Neural cell (in vitro differentiated cells): Measurements from ENCODE around the gene INTS6. TPM values are rescaled to one million over a fixed set of nuclear protein-coding genes. Genes with fewer than 3 reads are reported as not detected.

Experiments used
- H2AFZ ChIP-seq: fragments of 200-600, 300-800 bp; sonication (generic), shearing (Covaris generic); 2 replicates; pipeline ENCODE4 v1.6.0; 2014; ENCODE audit warnings: low read depth, mild to moderate bottlenecking, antibody characterized with exemption, low read length, moderate library complexity
- H3F3A ChIP-seq: fragments of 200-600 bp; shearing (Covaris generic); 2 replicates; pipeline ENCODE4 v1.6.1; 2016; ENCODE audit warnings: mild to moderate bottlenecking, moderate library complexity, mixed read lengths, antibody characterized with exemption, low read length; ENCODE audit not compliant: insufficient read depth, poor library complexity, severe bottlenecking
- H3K27ac ChIP-seq: fragments of 200-600, 300-800 bp; sonication (generic), shearing (Covaris generic); 2 replicates; pipeline ENCODE4 v1.5.1; 2014; ENCODE audit warnings: mild to moderate bottlenecking, low read length, moderate library complexity
- H3K27me3 ChIP-seq: fragments of 300-800, 200-600 bp; sonication (generic), shearing (Covaris generic); 2 replicates; pipeline ENCODE4 v1.6.0; 2014; ENCODE audit warnings: mild to moderate bottlenecking, low read depth, low read length, moderate library complexity; ENCODE audit not compliant: insufficient read depth
- H3K36me3 ChIP-seq: fragments of 300-800, 200-600 bp; sonication (generic), shearing (Covaris generic); 2 replicates; pipeline ENCODE4 v1.5.1; 2014; ENCODE audit warnings: mild to moderate bottlenecking, antibody characterized with exemption, low read length, moderate library complexity; ENCODE audit not compliant: insufficient read depth
- H3K4me2 ChIP-seq: fragments of 300-800, 200-600 bp; sonication (generic), shearing (Covaris generic); 2 replicates; pipeline ENCODE4 v1.6.0; 2014; ENCODE audit warnings: mild to moderate bottlenecking, low read length
- H3K4me3 ChIP-seq: fragments of 300-800, 200-600 bp; sonication (generic), shearing (Covaris generic); 2 replicates; pipeline ENCODE4 v1.5.1; 2014; ENCODE audit warnings: mild to moderate bottlenecking, low read length, moderate library complexity
- H3K79me2 ChIP-seq: fragments of 200-600 bp; shearing (Covaris generic); replicated peaks from 2 replicates; pipeline ENCODE4 v1.6.0; 2014; ENCODE audit warnings: mild to moderate bottlenecking, low read length, moderate library complexity; ENCODE audit not compliant: insufficient read depth
- H3K9ac ChIP-seq: fragments of 300-800, 200-600 bp; sonication (generic), shearing (Covaris generic); 2 replicates; pipeline ENCODE4 v1.6.1; 2016; ENCODE audit warnings: mild to moderate bottlenecking, low read length, mixed read lengths
- H3K9me2 ChIP-seq: fragments of 200-600 bp; shearing (Covaris generic); 2 replicates; pipeline ENCODE4 v1.6.1; 2016; ENCODE audit warnings: mild to moderate bottlenecking, low read length, mixed read lengths; ENCODE audit not compliant: insufficient read depth
- H3K9me3 ChIP-seq: fragments of 200-600, 300-800 bp; sonication (generic), shearing (Covaris generic); 2 replicates; pipeline ENCODE4 v1.6.1; 2016; ENCODE audit warnings: mild to moderate bottlenecking, mixed run types, low read length, moderate library complexity, mixed read lengths
- H4K20me1 ChIP-seq: fragments of 200-600 bp; shearing (Covaris generic); 2 replicates; pipeline ENCODE4 v1.6.1; 2016; ENCODE audit warnings: mild to moderate bottlenecking, mixed run types; ENCODE audit not compliant: insufficient read depth
- CTCF ChIP-seq: fragments of 450-650 bp; IDR thresholded peaks from 2 replicates; pipeline ENCODE4 v1.5.1; 2014; ENCODE audit warnings: antibody characterized with exemption, mild to moderate bottlenecking, moderate library complexity; ENCODE audit not compliant: poor library complexity, severe bottlenecking
- EP300 ChIP-seq: fragments of 450-650 bp; conservative IDR thresholded peaks from 2 replicates; pipeline ENCODE4 v1.6.1; 2014; ENCODE audit warnings: antibody characterized with exemption, mild to moderate bottlenecking, moderate library complexity; ENCODE audit not compliant: poor library complexity, severe bottlenecking
- EZH2 ChIP-seq: fragments of 200-600, 300-800 bp; shearing (Covaris generic), sonication (generic); IDR thresholded peaks from 2 replicates; pipeline ENCODE4 v1.6.1; 2014; ENCODE audit warnings: antibody characterized with exemption, low read length, borderline replicate concordance, mild to moderate bottlenecking; ENCODE audit not compliant: insufficient read depth, poor library complexity, severe bottlenecking
- MXI1 ChIP-seq: fragments of 450-650 bp; conservative IDR thresholded peaks from 2 replicates; pipeline ENCODE4 v1.6.1; 2014; ENCODE audit warnings: antibody characterized with exemption, mild to moderate bottlenecking; ENCODE audit not compliant: poor library complexity, severe bottlenecking
- POLR2AphosphoS5 ChIP-seq: IDR thresholded peaks from 2 replicates; pipeline ENCODE4 v1.6.1; 2012
- RAD21 ChIP-seq: fragments of 450-650 bp; conservative IDR thresholded peaks from 2 replicates; pipeline ENCODE4 v1.6.1; 2014; ENCODE audit warnings: antibody characterized with exemption, mild to moderate bottlenecking, moderate library complexity
- REST ChIP-seq: IDR thresholded peaks from 2 replicates; pipeline ENCODE4 v1.6.1; 2012; ENCODE audit warnings: borderline replicate concordance
- SMC3 ChIP-seq: fragments of 450-650 bp; conservative IDR thresholded peaks from 2 replicates; pipeline ENCODE4 v1.6.1; 2014; ENCODE audit warnings: antibody characterized with exemption, mild to moderate bottlenecking, moderate library complexity; ENCODE audit not compliant: poor library complexity
- TAF1 ChIP-seq: IDR thresholded peaks from 2 replicates; pipeline ENCODE4 v1.6.1; 2012; ENCODE audit warnings: low read depth
- polyA plus RNA-seq: library from polyadenylated mRNA; depleted of rRNA; stranded (reverse); fragments of >200 nt; gene quantifications from 2 replicates; pipeline ENCODE4 v1.2.3, GENCODE V29; 2014

INTS6 gene
- polyA plus RNA-seq, 1 donor from 2014 or later, result 22.6 TPM

GRCh38 chr13:51420681-51421490 lies 31.9 kb downstream of the INTS6 start:
- no peaks in the 10 kb centered on the region for H3F3A ChIP-seq
- H4K20me1 ChIP-seq, result no peaks in the 10 kb centered on the region
- no peak overlapping the region for H3K27ac ChIP-seq
- no peak overlapping the region for H2AFZ ChIP-seq
- H3K79me2 ChIP-seq, result peaks cover 29% of the 10 kb centered on the region
- H3K36me3 ChIP-seq, result peaks cover 6% of the 10 kb centered on the region
- no peak overlapping the region for H3K9ac ChIP-seq
- no peak overlapping the region for H3K4me2 ChIP-seq
- no peaks in the 10 kb centered on the region for H3K9me2 ChIP-seq
- TF ChIP-seq MXI1, result no peak
- TF ChIP-seq REST, result no peak
- no peak for TF ChIP-seq CTCF
- no peak for TF ChIP-seq EP300
- TF ChIP-seq EZH2, result no peak
- no peak for TF ChIP-seq POLR2AphosphoS5
- no peak for TF ChIP-seq RAD21
- TF ChIP-seq SMC3, result no peak
- TF ChIP-seq TAF1, result no peak
- no peaks in the 10 kb centered on the region for H3K9me3 ChIP-seq
- no peak overlapping the region for H3K4me3 ChIP-seq
- no peaks in the 10 kb centered on the region for H3K27me3 ChIP-seq

- no peaks in the 10 kb centered on the region for H4K20me1 ChIP-seq
- no peak overlapping the region for H3K4me3 ChIP-seq
- H3K9ac ChIP-seq, result no peak overlapping the region
- no peaks in the 10 kb centered on the region for H3K9me2 ChIP-seq
- H2AFZ ChIP-seq, result no peak overlapping the region
- H3K27me3 ChIP-seq, result no peaks in the 10 kb centered on the region
- H3K36me3 ChIP-seq, result peaks cover 6% of the 10 kb centered on the region
- H3K27ac ChIP-seq, result no peak overlapping the region
- H3K79me2 ChIP-seq, result peaks cover 19% of the 10 kb centered on the region
- no peaks in the 10 kb centered on the region for H3K9me3 ChIP-seq
- H3K4me2 ChIP-seq, result no peak overlapping the region
- TF ChIP-seq POLR2AphosphoS5 (no peak), CTCF (no peak), EP300 (no peak), SMC3 (no peak), TAF1 (no peak), RAD21 (no peak), REST (no peak), MXI1 (no peak), EZH2 (no peak)
- no peaks in the 10 kb centered on the region for H3F3A ChIP-seq
Observed at GRCh38 chr13:51419001-51419636, 33.7 kb downstream of the INTS6 start.
